Ramos (cell line): ENCODE data around the gene UBE2G2.

ENCODE experiments used
- in situ Hi-C: fragments of 300-500 bp; cut with MboI; formaldehyde crosslinking; loops from one replicate; pipeline ENCODE4 v1.14.3; 2022; ENCODE audit warnings: low sequenced_read_pairs; ENCODE audit not compliant: unreplicated experiment

UBE2G2 gene

GRCh38 chr21:44734841-44735240 lies 66.8 kb downstream of the UBE2G2 start:
- in situ Hi-C loops, result no loop called here

DNA sequence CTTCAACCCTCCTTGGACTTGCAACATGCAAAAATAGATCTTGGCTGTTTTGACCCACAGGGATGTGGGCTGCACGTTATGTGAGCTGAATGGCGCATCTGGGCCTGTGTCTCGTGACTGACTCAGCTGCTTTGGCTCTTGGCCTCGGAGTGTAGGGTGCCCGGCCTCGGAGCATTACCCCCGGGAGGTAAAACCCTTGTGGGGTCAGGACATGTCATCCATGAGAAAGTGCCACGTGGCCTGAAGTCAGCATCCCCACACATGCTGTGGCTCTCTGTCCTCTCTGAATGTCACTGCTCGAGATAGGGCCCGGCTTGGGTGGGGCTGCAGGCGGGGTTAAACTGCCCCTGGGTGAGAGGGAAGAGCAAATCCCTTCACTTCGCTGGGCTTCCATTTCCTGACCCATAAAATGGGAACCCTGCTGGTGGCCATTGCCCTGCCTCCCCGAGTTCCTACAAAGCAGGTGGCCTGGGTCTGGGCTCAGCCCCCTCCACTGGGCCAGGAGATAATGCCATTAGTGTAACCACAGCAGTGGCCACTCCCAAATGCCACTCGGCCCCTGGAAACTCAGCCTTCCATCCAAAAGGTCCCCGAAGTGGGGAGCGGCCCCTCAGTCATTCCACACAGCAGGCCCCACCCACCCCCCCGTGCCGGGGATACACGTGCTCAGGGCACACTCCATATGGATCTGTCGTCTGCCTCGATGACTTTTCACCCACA lies 67.4 kb downstream of the UBE2G2 start:
- in situ Hi-C loops, result no loop called here

DNA sequence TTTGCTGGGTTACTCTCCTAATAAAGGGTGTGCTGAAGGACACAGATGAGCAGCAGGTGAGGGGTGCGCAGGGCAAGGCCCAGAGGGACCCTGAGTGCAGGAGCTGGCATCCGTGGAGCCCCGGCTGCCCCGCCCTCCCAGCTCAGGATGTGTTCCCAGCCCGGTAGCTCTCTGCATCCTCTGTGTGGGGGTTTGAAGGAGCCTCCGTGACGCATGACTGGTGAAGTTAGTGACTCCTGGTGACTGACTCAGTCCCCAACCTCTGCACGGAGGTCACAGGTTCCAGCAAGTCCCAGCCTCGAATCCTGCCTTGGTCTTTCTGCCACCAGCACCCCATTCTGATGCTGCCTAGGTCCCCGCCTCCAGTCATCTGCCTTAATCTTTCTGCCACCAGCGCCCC lies 68.7 kb downstream of the UBE2G2 start:
- in situ Hi-C loops, result no loop called here

DNA sequence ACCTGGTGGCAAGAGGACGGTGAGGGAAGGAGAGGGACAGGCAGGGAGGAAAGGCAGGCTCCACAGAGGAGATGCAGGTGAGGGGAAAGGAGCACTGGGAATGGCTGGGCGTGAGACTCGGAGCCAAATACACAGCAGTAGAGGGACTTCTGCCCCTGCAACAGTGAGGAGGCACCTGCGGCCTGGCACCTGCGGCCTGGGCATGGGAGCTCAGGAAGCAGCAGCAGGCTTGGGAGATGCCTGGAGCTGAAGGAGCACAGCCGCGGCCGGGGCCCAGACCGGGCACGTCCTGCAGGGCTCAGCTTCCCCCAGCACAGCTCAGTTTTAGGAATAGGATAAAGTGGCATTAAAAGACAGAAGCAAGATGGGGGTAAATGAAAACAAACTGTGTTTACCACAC lies 69.4 kb downstream of the UBE2G2 start:
- in situ Hi-C loops, result no loop called here

DNA sequence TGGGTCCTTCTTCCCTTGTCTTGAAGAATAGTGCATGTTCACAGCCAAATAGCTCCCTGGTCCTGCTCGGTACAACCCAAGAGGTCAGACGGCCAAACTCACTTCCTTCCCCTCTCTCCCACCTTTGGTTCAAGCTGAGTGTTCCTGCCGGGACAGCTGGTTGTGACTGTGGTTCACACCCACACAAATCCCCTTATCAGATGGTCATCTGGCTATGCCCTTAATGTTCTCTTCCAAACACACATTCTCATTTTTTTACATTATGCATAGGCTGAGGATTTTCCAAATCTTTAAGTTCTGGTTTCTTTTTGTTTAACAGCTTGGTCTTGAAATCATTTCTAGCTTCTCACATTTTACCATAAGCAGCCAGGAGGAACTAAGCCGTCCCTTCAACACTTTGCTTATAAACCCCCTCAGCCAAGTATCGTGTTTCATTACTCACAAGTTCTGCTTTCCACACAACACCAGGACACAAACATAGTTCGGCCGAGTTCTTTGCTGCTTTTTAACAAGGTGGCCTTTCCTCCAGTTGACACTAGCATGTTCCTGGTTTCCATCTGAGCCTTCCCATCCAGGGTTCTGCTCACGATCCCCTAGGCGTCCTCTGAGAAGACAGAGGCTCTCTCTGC lies 70.6 kb downstream of the UBE2G2 start:
- in situ Hi-C loops, result no loop called here

- in situ Hi-C loops, result no loop called here
These were observed 71.6 kb downstream of the UBE2G2 start for GRCh38 chr21:44730028-44730395.

- in situ Hi-C loops, result no loop called here
These were observed 72.1 kb downstream of the UBE2G2 start for GRCh38 chr21:44729336-44730027.

DNA sequence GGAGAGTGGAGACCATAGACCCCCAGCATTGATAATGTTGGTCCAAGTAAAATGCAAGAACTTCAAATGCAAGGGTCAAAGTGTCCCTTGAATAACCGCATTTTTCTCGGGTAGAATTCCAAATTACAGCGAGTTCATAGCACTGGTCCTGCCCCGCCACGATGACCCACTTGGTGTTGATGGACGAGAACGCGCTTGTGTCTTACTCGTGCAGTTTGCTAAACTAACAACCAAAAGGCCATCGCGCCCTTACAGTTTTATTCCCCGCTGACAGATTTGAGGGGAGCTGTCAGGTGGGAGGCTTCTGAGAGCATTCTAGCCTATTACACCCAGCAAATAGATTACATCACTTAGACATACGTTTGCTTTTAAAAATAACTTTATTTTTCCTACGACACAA lies 72.9 kb downstream of the UBE2G2 start:
- in situ Hi-C loops, result no loop called here

GRCh38 chr21:44727757-44728156 lies 73.9 kb downstream of the UBE2G2 start:
- in situ Hi-C loops, result no loop called here

DNA sequence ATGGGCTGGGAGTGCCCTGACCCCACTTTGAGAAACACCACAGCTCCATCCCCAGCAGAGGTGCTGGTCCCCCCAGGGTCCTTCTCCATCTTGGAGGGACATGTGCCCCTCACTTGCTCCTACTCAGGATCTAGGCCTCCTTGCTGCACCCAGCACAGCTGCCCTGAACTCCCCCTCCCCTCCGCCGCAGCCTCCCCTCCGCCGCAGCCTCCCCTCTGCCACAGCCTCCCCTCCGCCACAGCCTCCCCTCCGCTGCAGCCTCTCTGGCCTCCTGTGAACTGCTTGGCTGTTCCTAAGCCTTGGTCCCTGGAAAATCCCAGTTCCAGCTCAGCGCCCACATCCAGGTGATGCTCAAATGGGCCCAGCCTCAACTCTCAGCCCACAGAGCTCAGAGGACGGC lies 74.3 kb downstream of the UBE2G2 start:
- in situ Hi-C loops, result no loop called here

DNA sequence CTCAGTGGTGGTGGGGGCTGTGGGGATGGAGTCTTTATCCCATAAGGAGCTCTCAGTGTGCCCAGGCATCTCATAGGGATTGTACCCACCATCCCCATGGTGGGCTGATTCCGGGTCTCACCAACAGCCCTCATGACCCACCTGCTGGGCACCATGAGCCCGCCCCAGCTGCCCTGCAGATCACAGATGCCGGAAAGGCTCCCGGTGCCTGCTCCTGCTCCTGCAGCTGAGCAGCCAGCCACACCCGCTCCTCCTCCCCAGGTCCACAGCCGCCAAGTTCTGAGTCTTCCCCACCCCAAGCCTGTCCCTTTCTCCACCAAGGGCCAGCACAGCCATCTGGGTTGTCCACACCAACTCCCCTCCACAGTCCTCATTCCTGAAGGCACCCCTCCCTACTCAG lies 74.8 kb downstream of the UBE2G2 start:
- in situ Hi-C loops, result no loop called here

GRCh38 chr21:44724926-44725325 lies 76.7 kb downstream of the UBE2G2 start:
- in situ Hi-C loops, result no loop called here

GRCh38 chr21:44724196-44724595 lies 77.4 kb downstream of the UBE2G2 start:
- in situ Hi-C loops, result no loop called here

DNA sequence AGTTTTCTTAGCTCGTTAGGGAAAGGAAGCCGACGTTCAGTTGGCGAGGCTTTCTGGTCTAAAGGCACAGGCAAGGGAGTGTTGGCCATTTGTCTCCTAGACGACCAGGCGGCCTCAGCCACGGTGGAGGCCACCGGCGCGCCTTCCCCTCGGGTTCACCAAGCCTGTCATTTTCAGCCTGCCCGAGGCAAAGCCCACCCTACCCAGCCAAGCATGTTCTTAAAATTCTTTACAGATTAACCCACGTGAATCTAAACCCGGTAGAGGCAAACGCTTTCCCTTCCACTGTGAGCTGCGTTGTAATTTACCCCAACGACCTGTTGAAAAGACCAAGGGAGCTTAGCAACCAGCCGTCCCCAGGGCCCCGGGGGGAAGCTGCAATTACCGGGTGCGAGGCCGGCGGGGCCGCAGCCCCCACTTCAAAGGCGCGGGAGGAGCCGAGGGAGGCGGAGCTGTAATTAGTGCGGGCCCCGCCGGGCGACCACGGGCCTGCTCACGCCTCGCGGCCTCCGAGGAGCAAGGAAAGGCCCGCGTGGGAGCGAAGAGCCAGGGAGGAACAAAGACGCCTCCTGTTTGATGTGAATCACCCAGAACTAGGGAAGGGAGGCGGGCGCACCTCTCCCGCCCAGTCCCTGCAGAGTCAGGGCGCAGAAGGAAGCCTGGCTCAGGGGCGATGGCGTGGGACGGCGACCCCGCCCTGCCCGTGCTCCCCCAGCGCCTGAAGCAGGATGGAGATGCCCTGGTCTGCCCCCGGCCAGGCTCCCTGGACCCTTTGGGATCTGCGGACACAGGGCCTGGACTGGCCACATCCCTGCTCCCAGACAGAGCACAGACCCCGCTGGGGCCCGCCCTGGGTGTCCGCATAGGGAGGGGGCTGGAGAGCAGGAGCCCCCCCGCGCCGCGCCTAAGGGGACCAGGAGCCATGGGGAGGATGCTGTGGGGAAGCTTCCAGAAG lies 78.2 kb downstream of the UBE2G2 start:
- in situ Hi-C loops, result no loop called here

DNA sequence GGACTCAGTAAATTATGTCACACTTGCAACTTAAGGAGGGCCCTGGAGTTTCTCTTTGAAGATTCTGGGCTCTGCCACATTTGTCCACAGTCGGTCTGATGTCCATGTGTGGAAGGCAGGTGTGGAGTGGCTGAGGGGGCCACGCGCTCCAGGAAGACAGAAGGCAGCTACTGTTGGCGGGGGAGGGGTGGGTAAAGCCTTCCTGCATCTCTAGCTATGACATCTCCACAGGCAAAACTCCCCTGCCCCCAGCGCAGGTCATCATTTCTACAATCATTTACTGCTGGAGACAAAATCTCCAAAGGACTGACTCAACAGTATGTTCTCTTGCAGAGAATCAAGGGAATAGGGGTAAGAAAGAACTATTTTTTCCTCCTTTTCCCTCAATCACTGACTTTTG lies 78.9 kb downstream of the UBE2G2 start:
- in situ Hi-C loops, result no loop called here

DNA sequence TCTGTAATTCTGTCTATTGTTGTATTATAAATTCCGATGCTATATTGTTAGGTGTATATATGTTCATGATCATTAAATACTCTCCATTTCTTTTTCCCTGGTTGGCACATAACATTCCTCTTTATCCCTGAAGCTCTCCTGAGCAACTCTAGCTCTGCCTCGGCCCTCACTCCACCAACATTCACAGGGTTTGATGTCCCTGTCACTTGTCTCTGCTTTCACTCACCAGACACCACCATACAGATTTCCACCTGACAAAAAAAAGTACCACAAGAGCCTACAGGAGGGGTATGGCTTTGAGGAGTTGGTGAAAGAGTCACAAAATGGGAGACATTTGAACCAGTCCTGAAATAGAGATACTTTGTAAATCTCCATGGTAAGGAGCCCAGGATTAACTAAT lies 81.5 kb downstream of the UBE2G2 start:
- in situ Hi-C loops, result no loop called here
